Fibroblast of villous mesenchyme (primary cell): Measurements from ENCODE around the gene ZDHHC7. TPM values are rescaled to one million over a fixed set of nuclear protein-coding genes. Genes with fewer than 3 reads are reported as not detected.

Experiments
- DNase-seq: peaks from one replicate; pipeline ENCODE4 v3.0.0-alpha.2; 2010; ENCODE audit warnings: low read depth
- H3K4me3 ChIP-seq: 2 replicates; pipeline ENCODE4 v1.5.1; 2011; ENCODE audit warnings: low read depth, mild to moderate bottlenecking, low read length
- total RNA-seq: library from RNA; depleted of rRNA; stranded (reverse); fragments of >200 nt; gene quantifications from 2 replicates; pipeline ENCODE4 v1.2.3, GENCODE V29; 2012
- TF ChIP-seq, protein P1 (sequence below): IDR thresholded peaks from 2 replicates; pipeline ENCODE4 v1.5.1; 2012; ENCODE audit warnings: low read depth, mild to moderate bottlenecking, low read length; ENCODE audit not compliant: insufficient read depth

Gene ZDHHC7
- total RNA-seq, 1 donor, result 164 TPM

DNA sequence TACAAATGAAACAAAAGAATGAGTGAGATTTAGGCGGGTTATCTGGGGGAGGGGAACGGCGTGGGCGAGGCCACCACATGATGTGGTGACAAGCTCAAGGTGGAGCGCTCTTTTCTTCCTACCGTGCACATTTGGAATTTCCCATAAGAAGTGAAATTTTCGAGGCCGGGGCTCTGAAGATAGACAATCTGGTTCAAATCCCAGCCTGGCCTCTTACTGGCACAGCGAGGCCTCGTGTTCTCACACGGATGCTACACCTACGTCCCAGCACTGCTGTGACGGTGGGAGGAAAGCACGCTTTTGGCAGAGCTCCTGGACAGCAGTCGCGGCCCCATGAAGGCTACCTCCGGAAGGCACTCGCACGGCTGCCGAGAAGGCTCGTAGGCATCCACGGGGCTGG lies 25.2 kb downstream of the ZDHHC7 start:
- DNase-seq, result no peak
- TF ChIP-seq, protein P1, sequence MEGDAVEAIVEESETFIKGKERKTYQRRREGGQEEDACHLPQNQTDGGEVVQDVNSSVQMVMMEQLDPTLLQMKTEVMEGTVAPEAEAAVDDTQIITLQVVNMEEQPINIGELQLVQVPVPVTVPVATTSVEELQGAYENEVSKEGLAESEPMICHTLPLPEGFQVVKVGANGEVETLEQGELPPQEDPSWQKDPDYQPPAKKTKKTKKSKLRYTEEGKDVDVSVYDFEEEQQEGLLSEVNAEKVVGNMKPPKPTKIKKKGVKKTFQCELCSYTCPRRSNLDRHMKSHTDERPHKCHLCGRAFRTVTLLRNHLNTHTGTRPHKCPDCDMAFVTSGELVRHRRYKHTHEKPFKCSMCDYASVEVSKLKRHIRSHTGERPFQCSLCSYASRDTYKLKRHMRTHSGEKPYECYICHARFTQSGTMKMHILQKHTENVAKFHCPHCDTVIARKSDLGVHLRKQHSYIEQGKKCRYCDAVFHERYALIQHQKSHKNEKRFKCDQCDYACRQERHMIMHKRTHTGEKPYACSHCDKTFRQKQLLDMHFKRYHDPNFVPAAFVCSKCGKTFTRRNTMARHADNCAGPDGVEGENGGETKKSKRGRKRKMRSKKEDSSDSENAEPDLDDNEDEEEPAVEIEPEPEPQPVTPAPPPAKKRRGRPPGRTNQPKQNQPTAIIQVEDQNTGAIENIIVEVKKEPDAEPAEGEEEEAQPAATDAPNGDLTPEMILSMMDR, result no peak
- H3K4me3 ChIP-seq, result no peak overlapping the region

DNA sequence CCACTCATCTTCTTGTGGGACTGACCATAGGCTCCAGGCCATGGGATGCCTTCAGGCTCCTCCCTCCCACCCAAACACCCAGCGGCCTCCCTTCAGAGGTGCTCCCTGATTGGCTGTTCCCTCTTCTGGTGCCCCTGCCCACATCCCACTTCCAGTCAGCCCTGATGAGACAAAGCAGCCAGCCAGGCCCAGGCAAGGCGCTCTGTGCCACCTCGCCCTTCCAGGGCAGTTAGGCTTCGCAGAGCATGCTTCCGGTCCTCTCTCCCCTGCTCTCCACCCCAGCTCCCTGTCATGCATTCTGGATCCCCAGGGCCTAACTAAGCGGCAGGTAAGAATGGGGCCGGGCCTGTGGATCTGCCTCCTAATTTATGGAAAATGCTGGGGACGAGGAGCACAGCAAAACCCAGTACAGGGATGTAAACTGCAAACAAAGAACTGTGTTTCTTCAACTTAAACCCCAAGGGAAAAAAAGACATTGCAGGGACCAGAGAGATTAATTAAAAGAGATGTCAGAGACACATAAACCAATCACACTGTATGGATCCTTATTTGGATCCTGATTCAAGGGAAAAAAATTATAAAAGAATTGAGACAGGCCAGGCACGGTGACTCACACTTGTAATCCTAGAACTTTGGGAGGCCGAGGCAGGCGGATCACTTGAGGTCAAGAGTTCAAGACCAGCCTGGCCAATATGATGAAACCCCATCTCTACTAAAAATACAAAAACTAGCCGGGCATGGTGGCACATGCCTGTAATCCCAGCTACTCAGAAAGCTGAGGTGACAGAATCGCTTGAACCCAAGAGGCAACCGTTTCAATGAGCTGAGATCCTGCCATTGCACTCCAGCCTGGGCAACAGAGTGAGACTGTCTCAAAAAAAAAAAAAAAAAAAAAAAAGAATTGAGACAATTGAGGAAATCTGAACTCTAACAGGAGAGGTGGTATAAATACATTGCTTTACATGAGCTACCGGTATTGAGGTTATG lies 26.0 kb downstream of the ZDHHC7 start:
- H3K4me3 ChIP-seq, result no peak overlapping the region
- TF ChIP-seq, protein P1, result no peak
- peak; percentile 90 for DNase-seq

DNA sequence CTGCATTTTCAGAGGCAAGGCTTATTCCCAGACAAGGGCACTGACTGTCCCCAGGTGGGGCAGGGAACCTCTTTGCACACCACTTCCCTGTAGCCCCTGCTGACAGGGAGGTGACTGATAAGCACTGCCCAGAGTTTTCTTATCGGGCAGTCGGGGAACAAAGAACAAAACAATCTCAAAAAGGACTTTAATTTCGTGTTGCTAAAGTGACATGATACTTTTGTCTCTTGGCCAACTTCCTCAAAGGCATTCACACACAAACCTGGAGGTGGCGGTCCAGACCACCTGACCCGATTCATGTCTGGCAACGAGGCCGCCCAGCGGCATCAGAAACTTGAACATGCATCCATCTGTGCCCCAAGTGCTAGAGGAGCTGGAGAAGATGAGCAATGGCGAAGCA lies 28.9 kb downstream of the ZDHHC7 start:
- DNase-seq, result no peak
- TF ChIP-seq, protein P1, result no peak
- no peak overlapping the region for H3K4me3 ChIP-seq

DNA sequence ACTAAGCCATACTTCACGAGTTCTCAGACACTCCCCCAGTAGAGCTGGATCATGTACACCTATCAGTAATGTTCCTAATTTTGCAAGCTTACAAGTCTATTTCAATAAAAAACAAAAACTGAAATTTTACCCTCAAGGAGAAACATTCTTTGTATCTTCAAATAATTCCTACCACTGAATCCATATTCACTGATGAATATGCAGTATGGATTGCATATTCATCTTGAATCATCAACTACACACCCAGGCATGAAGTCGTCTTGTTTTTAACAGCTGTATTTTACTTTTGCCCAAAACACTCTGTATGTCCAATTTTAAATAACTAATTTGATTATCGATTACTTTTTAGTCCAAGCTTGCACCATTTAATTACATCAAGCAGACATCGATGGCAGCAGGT lies 31.8 kb downstream of the ZDHHC7 start:
- TF ChIP-seq, protein P1, result no peak
- DNase-seq, result no peak
- H3K4me3 ChIP-seq, result no peak overlapping the region

DNA sequence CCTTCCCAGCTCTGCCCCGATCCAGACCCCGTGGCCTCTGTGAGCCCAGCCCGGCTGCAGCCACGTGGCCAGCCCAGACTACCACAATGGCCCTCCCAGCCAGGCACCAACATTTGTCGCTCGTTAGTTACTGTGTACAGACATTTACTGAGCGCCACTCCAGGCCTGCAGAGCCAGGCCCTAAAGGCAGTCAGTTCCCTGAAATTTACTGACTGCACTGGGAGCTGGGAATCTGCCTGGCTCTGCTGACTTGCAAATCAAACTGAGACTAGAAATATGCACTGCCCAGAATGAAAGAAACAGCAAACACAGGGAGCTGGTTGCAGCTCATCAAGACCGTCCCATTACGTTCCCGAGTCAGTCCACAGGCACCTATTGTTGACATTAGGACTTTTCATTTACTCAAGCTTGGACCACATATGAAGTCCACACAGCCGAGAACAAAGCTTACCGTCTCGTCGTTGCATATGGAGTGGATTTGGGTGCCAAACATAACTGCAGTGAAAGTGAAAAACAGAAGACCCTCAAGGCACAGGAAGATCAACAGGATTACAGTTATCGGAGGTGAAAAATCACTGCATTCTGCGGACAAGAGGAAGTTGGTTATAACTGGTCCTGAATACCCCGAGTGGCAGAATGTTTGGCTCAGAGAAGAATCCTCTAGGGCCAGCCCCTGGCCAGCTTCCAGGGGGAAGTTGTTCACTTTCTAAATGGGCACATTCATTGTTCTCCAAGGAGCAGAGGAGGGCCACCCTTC lies 34.5 kb downstream of the ZDHHC7 start:
- TF ChIP-seq, protein P1, result no peak
- no peak overlapping the region for H3K4me3 ChIP-seq
- no peak for DNase-seq

DNA sequence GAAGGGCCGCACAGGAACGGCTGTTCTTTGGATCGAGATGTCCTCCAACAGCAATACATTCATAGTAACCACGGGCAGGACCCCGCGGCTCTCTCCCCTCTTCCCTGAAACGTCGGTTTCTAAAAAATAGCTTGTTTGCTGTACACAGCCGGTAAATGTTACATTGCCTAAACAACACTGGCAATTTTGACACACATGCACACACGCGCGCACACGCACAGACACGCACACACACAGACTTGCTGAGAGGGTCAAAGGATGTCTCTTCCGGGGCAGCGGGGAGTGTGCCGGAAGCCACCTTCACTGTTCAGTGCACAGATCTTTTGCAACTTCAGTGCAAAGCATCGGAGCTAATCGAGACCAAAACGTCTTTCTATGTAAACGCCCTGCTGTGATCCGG lies 35.8 kb downstream of the ZDHHC7 start:
- no peak for DNase-seq
- TF ChIP-seq, protein P1, result no peak
- H3K4me3 ChIP-seq, result no peak overlapping the region
